Esophagus (tissue), 2 donors: ENCODE measurements around the gene PTPRD. TPM values are rescaled to one million over a fixed set of nuclear protein-coding genes. Genes with fewer than 3 reads are reported as not detected.

Experiments used
- H3K27ac ChIP-seq, 2 donors: one replicate each; pipeline ENCODE4 v1.5.1; 2013; ENCODE audit warnings: low read depth in 2 of 2, mild to moderate bottlenecking in 2 of 2, inconsistent platforms in 1 of 2, low read length in 1 of 2, moderate library complexity in 1 of 2
- H3K27me3 ChIP-seq, 2 donors: one replicate each; pipeline ENCODE4 v1.6.1; 2013; ENCODE audit warnings: low read length in 2 of 2, control low read depth in 1 of 2, mild to moderate bottlenecking in 1 of 2; ENCODE audit not compliant: insufficient read depth in 2 of 2, control insufficient read depth in 1 of 2
- H3K36me3 ChIP-seq, 2 donors: one replicate each; pipeline ENCODE4 v1.6.1; 2013; ENCODE audit warnings: low read length in 1 of 2; ENCODE audit not compliant: control insufficient read depth in 2 of 2, insufficient read depth in 2 of 2
- H3K4me1 ChIP-seq, 2 donors: one replicate each; pipeline ENCODE4 v1.6.1; 2013; ENCODE audit warnings: low read length in 1 of 2; ENCODE audit not compliant: control insufficient read depth in 2 of 2, insufficient read depth in 2 of 2
- H3K4me3 ChIP-seq, 2 donors: one replicate each; pipeline ENCODE4 v1.5.1; 2013; ENCODE audit warnings: low read length in 2 of 2, mild to moderate bottlenecking in 2 of 2, low read depth in 1 of 2, moderate library complexity in 1 of 2
- H3K9me3 ChIP-seq, 2 donors: one replicate each; pipeline ENCODE4 v1.6.1; 2013; ENCODE audit warnings: mild to moderate bottlenecking in 2 of 2, low read depth in 1 of 2, low read length in 1 of 2, moderate library complexity in 1 of 2; ENCODE audit not compliant: control insufficient read depth in 2 of 2, insufficient read depth in 1 of 2
- WGBS, 2 donors: extraction: QIAGEN DNeasy Blood & Tissue Kit; methylation state at CpG; one replicate each; pipeline ENCODE4 v1.1.7; 2013; 5-methylcytosine and 5-hydroxymethylcytosine counted together
- polyA plus RNA-seq, 2 donors: library from polyadenylated mRNA; stranded (reverse); fragments of 200-250 nt; gene quantifications; one replicate each; pipeline ENCODE4 v1.2.3, GENCODE V29; 2013
- donor health status: healthy with polysubstance abuse.
- donor health status: Bipolar disorder and iron deficiency.

The PTPRD gene
- polyA plus RNA-seq, 2 donors, result 0.53 to 0.60 TPM

- 79 to 88% methylated on average over 3 of the region's 3 CpGs for WGBS, 2 donors
- Histone ChIP-seq H3K36me3 (no peaks in the 10 kb centered on the region), H3K4me1 (no peaks in the 10 kb centered on the region), H3K27me3 (no peaks in the 10 kb centered on the region), H3K4me3 (no peak overlapping the region), H3K27ac (no peak overlapping the region), H3K9me3 (peaks cover 5% of the 10 kb centered on the region in 2 donors)
These were observed 693.5 kb downstream of the PTPRD start for GRCh38 chr9:9919174-9919775.

GRCh38 chr9:9917400-9917799 is 695.4 kb downstream of the PTPRD start:
- H3K9me3 ChIP-seq, result peaks cover 5 to 8% of the 10 kb centered on the region in 2 donors
- no peaks in the 10 kb centered on the region for H3K4me1 ChIP-seq
- H3K36me3 ChIP-seq, result no peaks in the 10 kb centered on the region
- H3K27me3 ChIP-seq, result no peaks in the 10 kb centered on the region
- no peak overlapping the region for H3K4me3 ChIP-seq
- H3K27ac ChIP-seq, result no peak overlapping the region

GRCh38 chr9:9914174-9914573 is 698.6 kb downstream of the PTPRD start:
- H3K36me3 ChIP-seq, result no peaks in the 10 kb centered on the region
- no peaks in the 10 kb centered on the region for H3K4me1 ChIP-seq
- H3K27ac ChIP-seq, result no peak overlapping the region
- no peak overlapping the region for H3K4me3 ChIP-seq
- H3K27me3 ChIP-seq, result no peaks in the 10 kb centered on the region
- WGBS, 2 donors, result 80 to 92% methylated on average over 3 of the region's 3 CpGs
- peaks cover 5 to 8% of the 10 kb centered on the region in 2 donors for H3K9me3 ChIP-seq

- no peaks in the 10 kb centered on the region for H3K4me1 ChIP-seq
- peaks cover 5 to 8% of the 10 kb centered on the region in 2 donors for H3K9me3 ChIP-seq
- no peaks in the 10 kb centered on the region for H3K27me3 ChIP-seq
- 20 to 23% methylated on average over 1 of the region's 1 CpG for WGBS, 2 donors
- no peak overlapping the region for H3K27ac ChIP-seq
- H3K36me3 ChIP-seq, result no peaks in the 10 kb centered on the region
- H3K4me3 ChIP-seq, result no peak overlapping the region
These were observed 699.4 kb downstream of the PTPRD start for GRCh38 chr9:9913276-9913832.

GRCh38 chr9:9912459-9912858 is 700.3 kb downstream of the PTPRD start:
- Histone ChIP-seq H3K36me3 (no peaks in the 10 kb centered on the region), H3K27ac (no peak overlapping the region), H3K9me3 (peaks cover 5 to 8% of the 10 kb centered on the region in 2 donors), H3K4me3 (no peak overlapping the region), H3K27me3 (no peaks in the 10 kb centered on the region), H3K4me1 (no peaks in the 10 kb centered on the region)
- 5 to 7% methylated on average over 2 of the region's 2 CpGs for WGBS, 2 donors

- Histone ChIP-seq H3K27me3 (no peaks in the 10 kb centered on the region), H3K4me1 (no peaks in the 10 kb centered on the region), H3K36me3 (no peaks in the 10 kb centered on the region), H3K9me3 (no peaks in the 10 kb centered on the region), H3K27ac (no peak overlapping the region), H3K4me3 (no peak overlapping the region)
- WGBS, 2 donors, result 50 to 53% methylated on average over 3 of the region's 3 CpGs
These were observed 707.1 kb downstream of the PTPRD start for GRCh38 chr9:9905736-9906135.

- Histone ChIP-seq H3K27ac (no peak overlapping the region), H3K27me3 (no peaks in the 10 kb centered on the region), H3K4me3 (no peak overlapping the region), H3K9me3 (no peaks in the 10 kb centered on the region), H3K4me1 (no peaks in the 10 kb centered on the region), H3K36me3 (no peaks in the 10 kb centered on the region)
- 23 to 27% methylated on average over 3 of the region's 3 CpGs for WGBS, 2 donors
These were observed 708.8 kb downstream of the PTPRD start for GRCh38 chr9:9904041-9904440.

- no peaks in the 10 kb centered on the region for H3K9me3 ChIP-seq
- no peaks in the 10 kb centered on the region for H3K4me1 ChIP-seq
- H3K36me3 ChIP-seq, result no peaks in the 10 kb centered on the region
- H3K27ac ChIP-seq, result no peak overlapping the region
- H3K4me3 ChIP-seq, result no peak overlapping the region
- no peaks in the 10 kb centered on the region for H3K27me3 ChIP-seq
- whole genome bisulfite sequencing, 2 donors, result 44 to 49% methylated on average over 4 of the region's 4 CpGs
These were observed 711.2 kb downstream of the PTPRD start for GRCh38 chr9:9901624-9902023.

GRCh38 chr9:9893837-9894236 is 719.0 kb downstream of the PTPRD start:
- WGBS, 2 donors, result 32 to 40% methylated on average over 1 of the region's 1 CpG
- Histone ChIP-seq H3K27ac (no peak overlapping the region), H3K36me3 (no peaks in the 10 kb centered on the region), H3K4me1 (no peaks in the 10 kb centered on the region), H3K4me3 (no peak overlapping the region), H3K9me3 (no peaks in the 10 kb centered on the region), H3K27me3 (no peaks in the 10 kb centered on the region)

- no peaks in the 10 kb centered on the region for H3K36me3 ChIP-seq
- no peaks in the 10 kb centered on the region for H3K27me3 ChIP-seq
- H3K27ac ChIP-seq, result no peak overlapping the region
- H3K9me3 ChIP-seq, result peaks cover 0 to 2% of the 10 kb centered on the region in 2 donors
- no peak overlapping the region for H3K4me3 ChIP-seq
- no peaks in the 10 kb centered on the region for H3K4me1 ChIP-seq
- WGBS, 2 donors, result 90 to 92% methylated on average over 3 of the region's 3 CpGs
These were observed 720.6 kb downstream of the PTPRD start for GRCh38 chr9:9892217-9892616.
